ENCODE results near the gene GIPC3.
"Not testable (repeated sequence)": the region's sequence is repeated elsewhere in the genome, so short reads cannot be mapped to it uniquely, and the experiment has no call there.

The GIPC3 gene

DNA sequence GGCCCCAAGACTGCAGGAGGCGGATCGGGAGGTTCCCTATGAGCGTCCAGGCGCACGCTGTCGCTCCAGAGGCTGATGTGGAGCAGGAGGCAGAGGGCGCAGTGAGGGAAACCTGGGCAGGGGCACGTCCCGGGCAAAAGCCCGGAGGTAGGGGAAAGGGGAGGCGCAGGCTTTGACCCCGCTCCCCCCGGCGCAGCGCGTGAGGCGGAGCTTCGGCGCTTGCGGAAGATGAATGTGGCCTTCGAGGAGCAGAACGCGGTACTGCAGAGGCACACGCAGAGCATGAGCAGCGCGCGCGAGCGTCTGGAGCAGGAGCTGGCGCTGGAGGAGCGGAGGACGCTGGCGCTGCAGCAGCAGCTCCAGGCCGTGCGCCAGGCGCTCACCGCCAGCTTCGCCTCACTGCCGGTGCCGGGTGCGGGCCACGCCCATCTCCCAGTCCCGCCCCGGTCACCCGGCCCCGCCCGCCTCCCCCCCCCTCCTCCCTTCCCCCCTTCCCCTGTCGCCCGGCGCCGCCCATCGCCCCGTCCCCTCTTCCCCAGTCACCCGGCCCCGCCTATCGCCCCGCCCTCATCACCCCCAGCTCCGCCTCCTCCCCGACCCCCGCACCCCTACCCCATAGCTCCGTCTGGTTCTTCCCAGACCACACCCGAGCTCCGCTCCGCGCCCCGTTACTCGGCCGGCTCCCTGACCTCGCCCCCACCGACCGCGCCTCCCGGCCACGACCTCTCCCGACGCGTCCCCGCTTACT, 8.4 kb upstream of the GIPC3 start:
- peak; percentile 74 for DNase-seq (ENCODE audit: low spot score)

DNA sequence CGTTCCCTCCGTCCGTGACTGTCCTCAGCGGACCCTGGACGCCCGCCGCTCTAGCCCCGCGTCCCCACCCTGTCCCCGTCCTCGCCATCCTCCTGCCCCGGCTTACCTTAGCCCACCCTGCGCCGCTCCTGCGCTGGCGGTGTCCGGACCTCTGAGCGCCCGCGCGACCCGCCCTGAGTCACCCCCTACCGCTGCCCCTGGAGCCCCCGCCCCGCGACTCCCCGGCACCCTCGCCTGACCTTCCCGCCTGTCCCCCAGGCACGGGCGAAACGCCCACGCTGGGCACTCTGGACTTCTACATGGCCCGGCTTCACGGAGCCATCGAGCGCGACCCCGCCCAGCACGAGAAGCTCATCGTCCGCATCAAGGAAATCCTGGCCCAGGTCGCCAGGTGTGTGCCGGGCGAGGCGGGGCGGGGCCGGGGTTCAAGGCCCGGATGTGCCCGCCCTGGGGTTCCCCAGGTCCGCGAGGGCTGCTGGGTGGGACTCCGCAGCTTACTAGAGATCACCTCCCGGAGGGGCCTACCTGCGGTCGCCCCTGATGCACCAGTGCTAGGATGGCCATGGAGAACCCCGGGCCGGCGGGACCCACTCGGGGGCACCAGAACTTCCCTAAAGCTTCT, 7.4 kb upstream of the GIPC3 start:
- DNase-seq (ENCODE audit: low spot score): no peak

DNA sequence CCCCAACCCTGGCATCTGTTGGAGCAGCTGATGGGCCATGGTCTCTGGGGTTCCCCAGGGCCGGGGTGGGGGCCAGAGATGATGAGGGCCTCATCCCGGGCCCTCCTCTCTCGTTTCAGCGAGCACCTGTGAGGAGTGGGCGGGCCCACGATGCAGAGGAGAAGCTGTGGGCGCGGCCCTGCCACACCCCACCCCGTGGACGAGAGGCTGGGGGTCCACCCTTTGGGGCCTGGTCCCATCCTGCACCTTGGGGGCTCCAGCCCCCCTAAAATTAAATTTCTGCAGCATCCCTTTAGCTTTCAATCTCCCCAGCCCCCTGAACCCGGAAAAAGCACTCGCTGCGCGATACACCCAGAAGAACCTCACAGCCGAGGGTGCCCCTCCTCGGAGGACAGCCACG, 6.9 kb upstream of the GIPC3 start:
- DNase-seq (ENCODE audit: low spot score): no peak

DNA sequence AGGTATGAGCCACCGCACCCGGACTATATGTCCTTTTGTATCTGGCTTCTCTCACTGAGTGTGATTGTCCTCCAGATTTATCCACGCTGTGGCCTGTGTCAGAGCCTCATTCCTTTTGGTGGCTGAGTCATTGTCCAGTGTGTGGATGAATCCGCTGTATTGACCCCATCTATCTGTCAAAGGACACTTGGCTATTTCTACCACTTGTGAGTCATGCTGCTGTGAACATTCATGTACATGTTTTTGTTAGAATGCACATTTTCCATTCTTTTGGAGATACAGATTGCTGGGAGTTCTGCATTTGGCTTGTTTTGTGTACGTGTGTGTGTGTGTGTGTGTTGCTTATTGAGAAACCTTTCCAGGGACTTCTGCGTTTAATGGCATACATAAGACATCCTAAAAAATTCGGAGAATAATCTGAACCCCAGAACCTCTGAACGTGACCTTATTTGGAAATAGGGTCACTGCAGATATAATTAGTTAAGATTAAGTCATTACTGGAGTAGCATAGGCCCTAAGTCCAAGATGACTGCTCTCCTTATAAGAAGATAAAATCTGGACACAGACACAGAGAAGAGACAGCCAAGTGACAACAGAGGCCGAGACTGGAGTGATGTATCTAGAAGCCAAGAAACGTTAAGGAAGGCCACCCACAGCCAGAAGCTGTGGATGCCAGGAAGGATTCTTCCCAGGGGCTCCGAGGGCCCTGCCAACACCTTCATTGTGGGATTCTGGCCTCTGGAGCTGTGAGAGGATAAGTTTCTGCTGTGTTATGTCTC, 4.9 kb upstream of the GIPC3 start:
- DNase-seq (ENCODE audit: low spot score): peak; percentile 82

DNA sequence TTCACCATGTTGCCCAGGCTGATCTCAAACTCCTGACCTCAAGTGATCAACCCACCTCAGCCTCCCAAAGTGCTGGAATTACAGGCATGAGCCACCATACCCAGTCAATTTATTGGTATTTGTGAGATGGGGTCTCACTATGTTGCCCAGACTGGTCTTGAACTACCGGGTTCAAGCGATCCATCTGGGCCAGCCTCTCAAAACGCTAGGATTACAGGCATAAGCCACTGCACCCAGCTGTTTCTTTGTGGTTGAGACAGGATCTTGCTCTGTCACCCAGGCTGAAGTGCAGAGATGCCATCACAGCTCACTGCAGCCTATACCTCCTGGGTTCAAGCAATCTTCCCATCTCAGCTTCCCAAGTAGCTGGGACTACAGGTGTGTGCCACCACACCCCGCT, 3.5 kb upstream of the GIPC3 start:
- DNase-seq (ENCODE audit: low spot score): not testable (repeated sequence)

DNA sequence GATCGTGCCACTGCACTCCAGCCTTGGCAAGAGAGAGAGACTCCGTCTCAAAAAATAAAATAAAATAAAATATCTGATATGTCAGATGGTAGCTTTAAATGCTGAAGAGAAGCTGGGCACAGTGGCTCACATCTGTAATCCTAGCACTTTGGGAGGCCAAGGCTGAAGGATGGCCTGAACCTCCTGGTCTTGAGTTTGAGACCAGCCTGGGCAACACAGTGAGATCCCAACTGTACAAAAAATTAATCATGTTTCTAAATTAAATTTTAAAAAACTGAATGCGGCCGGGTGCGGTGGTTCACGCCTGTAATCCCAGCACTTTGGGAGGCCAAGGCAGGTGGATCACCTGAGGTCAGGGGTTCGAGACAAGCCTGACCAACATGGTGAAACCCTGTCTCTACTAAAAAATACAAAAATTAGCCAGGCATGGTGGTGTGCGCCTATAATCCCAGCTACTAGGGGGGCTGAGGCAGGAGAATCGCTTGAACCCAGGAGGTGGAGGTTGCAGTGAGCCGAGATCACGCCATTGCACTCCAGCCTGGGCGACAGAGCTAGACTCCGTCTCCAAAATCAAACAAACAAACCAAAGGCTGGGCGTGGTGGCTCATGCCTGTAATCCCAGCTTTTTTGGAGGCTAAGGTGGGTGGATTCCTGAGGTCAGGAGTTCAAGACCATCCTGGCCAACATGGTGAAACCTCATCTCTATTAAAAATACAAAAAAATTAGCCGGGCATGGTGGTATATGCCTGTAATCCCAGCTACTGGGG, 1.1 kb upstream of the GIPC3 start:
- DNase-seq (ENCODE audit: low spot score): not testable (repeated sequence)

DNA sequence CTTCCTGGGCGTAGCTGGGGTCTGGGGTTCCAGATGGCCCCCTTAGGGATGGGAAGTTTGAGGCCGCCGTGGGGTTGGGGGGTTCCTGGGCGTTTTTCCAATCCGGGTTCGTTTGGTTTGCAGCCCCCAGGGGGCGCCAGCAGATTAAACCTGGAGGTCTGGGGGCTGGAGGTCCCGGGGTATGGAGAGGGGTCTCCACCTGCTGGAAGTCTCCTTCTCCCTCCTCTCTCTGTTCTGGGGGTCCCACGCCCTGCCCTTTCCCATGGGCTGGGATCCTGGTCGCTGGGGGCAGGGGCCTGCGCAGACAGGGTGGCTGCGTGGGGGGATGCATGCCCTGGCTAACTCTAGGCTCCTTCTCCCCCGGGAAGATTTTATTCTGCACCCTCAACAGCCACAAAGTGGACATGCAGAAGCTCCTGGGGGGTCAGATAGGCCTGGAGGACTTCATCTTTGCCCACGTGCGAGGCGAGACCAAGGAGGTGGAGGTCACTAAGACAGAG, 899 bp downstream of the GIPC3 start:
- DNase-seq (ENCODE audit: low spot score): no peak

DNA sequence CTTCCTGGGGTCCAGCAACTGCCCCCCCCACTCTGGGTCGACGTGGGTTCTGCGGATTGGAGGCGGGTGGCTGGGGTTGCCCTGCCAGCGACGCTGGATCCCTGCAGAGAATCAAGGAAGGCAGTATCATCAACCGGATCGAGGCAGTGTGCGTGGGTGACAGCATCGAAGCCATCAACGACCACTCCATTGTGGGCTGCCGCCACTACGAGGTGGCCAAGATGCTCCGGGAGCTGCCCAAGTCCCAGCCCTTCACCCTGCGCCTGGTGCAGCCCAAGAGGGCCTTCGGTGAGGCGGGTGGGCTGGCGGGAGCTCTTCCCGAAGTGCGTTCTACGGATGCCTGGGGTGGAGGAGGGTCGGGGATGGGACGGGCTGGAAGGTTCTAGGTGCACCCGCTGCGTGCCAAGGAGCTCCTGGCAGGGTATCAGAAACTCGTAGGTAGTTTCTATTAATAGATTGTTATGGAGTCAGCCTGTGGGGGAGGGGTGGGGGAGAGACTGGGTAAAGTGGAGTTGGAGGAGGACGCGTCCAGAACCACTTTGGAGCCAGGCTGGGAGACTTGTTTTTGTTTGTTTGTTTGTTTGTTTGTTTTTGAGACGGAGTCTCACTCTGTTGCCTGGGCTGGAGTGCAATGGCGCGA, 1.5 kb downstream of the GIPC3 start:
- no peak for DNase-seq (ENCODE audit: low spot score)

DNA sequence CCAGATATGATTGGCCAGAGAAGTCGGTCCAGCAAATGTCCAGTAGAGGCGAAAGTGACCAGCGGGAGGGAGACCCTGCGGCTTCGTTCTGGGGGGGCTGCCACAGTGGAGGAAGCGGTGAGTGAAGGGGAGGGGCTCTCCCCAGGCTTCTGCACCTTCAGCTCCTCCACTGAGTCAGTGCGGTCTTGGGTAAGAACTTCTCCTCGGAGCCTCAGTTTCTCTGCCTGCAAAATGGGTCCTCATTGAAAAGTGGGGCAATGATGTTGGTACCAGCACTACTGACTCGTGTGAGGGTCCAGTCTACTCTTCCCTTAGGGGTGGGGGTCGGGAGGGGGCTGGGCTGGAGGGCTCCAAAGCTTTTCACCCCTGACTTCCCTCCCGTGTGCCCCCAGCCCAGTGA, 4.2 kb downstream of the GIPC3 start:
- no peak for DNase-seq (ENCODE audit: low spot score)

DNA sequence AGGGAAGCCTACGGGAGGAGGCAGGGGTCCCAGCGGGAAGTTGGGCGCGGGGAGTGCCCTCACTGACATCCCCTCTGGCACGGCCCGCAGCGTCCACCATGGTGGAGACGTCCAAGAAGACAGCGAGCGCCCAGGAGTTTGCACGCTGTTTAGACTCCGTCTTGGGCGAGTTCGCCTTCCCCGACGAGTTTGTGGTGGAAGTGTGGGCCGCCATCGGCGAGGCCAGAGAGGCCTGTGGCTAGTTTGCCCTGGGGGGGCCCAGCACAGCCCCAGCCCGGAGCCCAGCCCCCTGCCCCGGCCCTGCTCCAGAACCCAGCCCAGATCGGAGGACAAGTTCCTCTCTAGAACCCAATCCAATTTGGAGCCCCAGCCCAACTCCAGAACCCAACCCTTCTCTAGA, 4.7 kb downstream of the GIPC3 start:
- DNase-seq (ENCODE audit: low spot score): no peak

DNA sequence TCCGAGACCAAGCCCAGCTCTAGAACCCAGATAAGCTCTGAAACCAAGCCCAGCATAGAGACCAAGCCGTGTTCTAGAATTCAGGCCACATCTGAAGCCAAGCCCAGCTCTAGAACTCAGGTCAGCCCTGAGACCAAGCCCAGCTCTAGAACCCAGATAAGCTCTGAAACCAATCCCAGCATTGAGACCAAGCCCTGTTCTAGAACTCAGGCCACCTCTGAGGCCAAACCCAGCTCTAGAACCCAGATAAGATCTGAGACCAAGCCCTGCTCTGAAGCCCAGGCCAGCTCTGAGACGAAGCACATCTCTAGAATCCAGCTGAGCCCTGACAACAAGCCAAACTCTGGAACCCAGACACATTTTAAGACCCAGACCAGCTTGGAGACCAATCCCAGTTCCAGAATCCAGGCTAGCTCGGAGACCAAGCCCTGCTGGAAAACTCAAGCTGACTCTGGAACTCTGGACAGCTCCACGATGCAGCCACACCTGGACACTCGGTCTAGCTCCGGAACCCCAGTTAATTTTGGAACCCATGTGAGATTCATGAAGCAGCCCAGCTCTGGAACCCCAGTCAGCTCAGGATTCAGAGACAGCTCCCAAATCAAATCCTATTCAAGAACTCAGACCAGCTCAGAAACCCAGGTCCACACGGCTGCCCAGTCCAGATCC, 5.8 kb downstream of the GIPC3 start:
- no peak for DNase-seq (ENCODE audit: low spot score)

DNA sequence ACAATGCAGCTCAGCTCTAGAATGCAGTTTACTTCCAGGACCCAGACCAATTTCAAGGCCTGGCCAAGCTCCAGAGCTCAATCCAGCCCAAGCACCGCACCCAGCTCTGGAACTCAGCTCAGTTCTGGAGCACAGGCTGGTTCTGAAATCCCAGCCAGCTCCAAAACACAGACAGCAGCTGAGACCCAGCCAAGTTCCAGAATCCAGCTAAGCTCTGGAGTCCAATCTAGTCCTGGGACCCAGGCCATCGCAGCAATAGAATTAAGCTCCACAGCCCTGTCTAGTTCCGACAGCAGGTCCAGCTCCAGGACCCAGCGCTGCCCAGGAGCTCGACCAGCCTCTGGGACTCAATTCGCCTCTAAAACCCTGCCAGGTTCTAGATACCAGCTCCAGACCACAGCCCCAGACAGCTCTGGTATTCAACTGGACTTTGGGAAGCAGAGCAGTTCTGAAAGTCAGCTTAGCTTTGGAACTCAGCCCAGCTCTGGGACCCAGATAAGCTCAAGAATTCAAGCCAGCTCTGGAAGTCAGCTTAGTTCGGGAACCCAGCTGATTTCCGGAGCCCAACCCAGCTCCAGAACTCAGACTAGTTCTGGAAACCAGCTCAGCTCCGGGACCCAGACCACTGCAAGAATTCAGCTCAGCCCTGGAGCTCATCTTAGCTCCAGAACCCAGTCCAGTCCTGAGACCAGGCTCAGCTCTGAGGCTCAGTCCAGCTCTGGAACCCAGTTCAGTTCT, 6.8 kb downstream of the GIPC3 start:
- no peak for DNase-seq (ENCODE audit: low spot score)

DNA sequence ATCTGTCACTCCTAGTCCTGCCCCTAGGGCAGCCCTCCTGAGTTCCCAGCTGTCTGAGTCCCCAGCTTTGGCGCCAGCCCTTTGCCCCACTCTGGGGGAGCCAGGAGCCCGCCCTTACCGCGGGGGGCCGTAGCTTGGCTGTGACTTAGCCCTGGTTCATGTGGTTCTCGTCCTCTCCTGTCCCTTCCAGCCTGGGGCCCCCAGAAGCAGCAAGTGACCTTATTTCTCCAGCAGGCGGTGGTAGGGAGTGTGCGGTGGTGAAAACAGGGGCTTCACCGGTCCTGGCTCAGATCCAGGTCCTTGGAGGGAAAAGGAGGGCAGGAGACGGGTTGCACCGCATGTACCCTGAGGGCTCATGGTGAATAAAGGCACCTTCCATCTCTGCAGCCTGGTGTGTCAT, 7.9 kb downstream of the GIPC3 start:
- DNase-seq (ENCODE audit: low spot score): no peak

DNA sequence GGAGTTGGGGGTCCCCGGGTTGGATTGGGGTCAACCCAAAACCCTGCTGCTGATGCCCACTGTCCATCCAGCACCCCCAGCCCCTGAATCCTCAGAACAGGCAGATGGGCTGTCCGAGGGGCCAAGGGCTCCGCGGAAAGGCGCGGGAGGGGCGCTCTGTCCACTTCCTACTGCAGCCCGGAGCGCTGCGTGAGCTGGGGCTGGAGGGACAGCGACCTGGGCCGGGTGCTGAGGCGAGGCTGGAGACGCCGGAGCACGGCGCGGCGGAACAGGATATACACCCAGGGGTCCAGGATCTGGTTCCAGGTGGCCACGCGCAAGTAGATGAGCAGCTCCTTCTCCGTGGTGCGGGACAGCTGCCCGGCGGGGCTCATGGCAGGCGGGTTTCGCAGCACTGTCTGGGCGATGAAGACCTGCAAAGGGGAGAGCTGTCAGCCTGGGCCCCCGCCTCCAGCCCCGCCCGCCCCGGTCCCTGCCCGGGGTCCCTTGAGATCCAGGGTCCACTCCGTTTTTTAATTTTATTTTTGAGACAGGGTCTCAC, 10.3 kb downstream of the GIPC3 start:
- no peak for DNase-seq (ENCODE audit: low spot score)

DNA sequence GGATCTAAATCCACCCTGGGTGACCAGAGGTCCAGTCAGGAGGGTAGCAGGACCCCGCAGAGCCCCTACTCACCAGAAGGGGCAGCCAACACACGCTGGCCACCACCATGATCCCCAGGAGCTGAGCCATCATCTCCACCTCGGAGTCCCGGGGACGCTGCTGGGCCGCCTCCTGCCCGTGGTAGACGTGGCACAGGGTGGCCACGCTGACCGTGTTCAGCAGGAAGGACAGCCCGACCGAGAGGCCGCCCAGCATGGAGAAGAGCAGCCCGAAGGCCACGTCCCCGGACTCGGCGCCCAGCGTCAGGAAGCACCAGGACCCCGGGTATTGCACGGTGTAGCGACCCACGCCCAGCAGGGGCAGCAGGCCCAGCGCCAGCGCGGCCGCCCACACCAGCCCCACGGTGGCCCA, 14.5 kb downstream of the GIPC3 start:
- no peak for DNase-seq (ENCODE audit: low spot score)

DNA sequence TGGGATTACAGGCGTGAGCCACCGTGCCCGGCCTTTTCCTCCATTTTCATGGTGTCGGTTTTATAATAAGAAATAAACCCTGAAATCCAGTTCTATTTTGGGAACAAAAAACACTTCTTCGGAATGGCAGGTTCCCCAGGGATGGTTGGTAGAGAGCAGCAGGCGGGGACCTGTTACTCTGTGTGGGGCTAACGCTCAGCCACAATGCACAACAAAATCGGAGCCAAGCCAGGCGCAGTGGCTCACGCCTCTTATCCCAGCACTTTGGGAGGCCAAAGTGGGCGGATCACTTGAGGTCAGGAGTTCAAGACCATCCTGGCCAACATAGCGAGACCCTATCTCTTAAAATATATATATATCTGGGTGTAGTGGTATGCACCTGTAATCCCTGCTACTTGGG, 15.7 kb downstream of the GIPC3 start:
- DNase-seq (ENCODE audit: low spot score): no peak

DNA sequence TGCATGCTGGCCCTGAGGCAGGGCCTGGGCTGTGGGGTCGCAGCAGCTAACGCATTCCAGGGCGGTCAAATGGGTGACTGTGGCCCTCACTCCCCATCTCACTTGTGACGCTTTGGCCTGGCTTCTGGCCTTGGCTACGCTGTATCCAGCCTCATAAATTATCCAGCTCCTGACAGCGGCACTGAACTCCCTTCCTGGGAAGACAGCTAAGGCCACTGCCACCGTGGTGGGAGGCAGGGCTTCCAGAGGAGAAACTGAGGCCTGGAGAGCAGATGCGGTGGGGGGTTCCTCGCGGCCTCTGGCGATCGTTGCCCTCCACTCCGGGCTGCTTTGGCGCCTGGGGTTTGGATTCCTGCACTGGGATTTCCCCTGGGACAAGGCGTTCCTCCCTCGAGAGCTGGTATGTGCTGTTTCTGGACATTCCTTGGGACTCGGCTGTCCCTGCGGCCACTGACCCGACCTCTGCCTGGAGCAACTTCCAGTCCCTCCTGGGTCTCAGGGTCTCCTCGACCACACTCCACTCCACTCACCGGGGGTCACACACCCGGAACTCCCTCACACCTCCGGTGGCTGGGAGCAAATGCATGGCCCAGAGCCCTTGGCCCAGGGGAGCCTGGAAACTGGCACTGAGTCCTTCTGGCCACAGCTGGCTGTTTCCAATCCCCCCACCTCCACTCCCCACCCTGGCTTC, 18.0 kb downstream of the GIPC3 start:
- DNase-seq (ENCODE audit: low spot score): no peak

DNA sequence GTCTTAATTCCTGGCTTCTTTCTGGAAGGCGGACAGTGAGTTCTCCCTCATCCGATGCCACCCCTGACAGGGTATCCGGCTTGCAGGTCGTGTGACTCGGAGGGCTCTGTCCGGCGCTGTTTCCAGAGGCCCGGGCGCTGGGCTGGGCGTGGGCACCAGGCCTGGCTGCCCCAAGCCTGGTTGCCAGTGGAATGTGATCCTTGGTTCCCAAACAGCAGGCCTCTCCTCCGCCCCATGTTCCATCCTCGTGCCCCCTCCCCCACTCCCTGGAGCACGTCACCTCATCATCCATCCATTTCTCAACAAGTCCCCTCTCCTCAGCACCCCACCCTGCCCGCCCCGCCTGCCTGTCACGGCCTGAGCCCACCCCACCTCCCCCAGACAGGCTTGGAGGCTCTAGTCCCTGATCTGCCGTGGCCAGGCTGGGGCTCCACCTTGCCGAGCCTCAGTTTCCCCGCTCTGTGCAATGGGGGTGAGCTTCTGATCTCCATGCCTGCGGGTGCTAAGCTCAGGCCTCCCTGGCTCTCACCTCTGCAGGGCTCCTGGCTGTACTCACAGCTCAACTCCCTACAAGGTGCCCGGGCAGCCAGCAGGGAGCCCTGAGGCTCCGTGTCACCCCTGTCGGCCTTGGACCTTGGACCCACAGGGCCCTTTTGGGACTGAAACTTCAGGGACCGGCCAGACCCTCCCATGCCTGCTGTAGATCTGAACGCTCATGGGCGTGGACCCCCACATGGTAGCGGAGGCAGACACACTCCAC, 19.1 kb downstream of the GIPC3 start:
- no peak for DNase-seq (ENCODE audit: low spot score)

DNA sequence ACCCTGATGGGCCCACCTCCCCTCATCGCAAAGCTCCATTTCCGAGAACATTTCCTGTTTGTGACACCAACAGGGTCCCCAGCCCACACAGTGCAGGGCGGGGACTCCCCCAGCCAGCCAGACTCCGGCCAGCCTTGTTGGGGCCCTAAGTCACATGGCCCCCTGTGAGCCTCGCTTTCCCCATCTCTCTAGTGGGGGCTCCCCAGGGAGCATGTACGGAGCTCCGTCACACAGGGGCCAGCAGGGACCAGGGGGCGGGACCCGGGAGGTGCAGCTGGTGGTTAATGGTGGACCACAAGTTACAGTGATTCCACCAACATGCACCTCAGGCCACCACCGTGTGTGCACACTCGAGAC, 19.7 kb downstream of the GIPC3 start:
- no peak for DNase-seq (ENCODE audit: low spot score)

Data from GM03348 (cell line).